Activated naive CD4-positive, alpha-beta T cell treated with Interleukin-2 at 50 U/mL for 16 hours (primary cell): ENCODE measurements around the gene GRK5.

ENCODE experiments used
- DNase-seq: peaks from one replicate; pipeline ENCODE4 v3.0.0-alpha.2; 2020

The GRK5 gene

GRCh38 chr10:119496273-119496672 lies 288.9 kb downstream of the GRK5 start:
- DNase-seq: peak; percentile 46

- no peak for DNase-seq
Observed at GRCh38 chr10:119497243-119497642, 289.9 kb downstream of the GRK5 start.

- peak; percentile 26 for DNase-seq
Observed at GRCh38 chr10:119498889-119499676, 291.7 kb downstream of the GRK5 start.

- DNase-seq: no peak
Observed at GRCh38 chr10:119499677-119500002, 292.3 kb downstream of the GRK5 start.

DNA sequence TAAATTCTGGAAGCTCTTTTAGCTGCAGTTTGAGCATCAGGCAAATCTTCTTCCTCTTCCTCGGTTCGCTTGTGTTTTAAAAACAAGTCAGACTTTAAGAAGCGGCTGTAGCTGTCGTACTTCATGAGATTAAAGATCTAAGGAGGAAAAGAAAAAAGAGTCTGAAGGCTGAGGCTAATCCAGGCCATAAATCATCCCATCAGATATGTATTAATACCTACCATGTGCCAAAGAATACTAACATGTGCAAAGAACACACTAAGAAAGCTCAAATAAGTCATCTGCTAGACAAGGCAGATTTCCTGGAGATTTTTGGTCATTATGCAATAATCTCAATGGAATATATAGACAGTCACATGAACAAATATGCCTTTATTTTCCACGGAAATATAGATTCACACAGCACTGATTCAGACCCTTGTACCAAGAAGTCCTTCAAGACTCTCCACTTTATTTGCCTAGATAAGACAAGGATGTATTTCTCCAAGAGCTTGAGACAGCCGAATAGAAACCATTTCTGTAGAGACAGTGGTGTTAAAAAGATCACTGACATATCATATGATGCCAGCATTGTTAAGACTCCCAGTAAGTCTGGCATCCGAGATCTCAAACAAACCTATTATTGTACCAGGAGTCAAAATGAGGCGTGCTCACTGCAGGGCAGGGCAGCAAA lies 292.9 kb downstream of the GRK5 start:
- DNase-seq: no peak

GRCh38 chr10:119500821-119501220 lies 293.4 kb downstream of the GRK5 start:
- DNase-seq: no peak

DNA sequence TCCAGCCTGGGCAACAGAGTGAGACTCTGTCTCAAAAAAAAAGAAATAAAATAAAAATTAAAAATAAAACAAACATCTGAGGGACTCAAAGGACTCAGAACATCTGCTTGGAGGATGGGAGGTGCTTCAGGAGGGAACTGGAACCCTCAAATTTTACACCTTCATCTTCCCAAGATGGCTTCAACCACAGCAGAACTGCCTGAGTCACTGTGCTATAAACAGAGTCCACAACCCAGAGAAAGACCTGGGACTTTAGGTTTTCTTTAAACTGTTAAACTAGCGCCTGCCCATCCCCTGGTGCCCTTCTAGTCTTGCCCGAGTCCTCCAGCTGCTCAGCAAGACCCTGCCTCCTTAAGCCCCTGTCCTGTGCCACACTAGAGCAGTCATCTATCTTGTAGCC lies 294.3 kb downstream of the GRK5 start:
- DNase-seq: peak; percentile 18

GRCh38 chr10:119502209-119502608 lies 294.8 kb downstream of the GRK5 start:
- peak; percentile 78 for DNase-seq

- DNase-seq: peak; percentile 15
Observed at GRCh38 chr10:119502618-119503155, 295.3 kb downstream of the GRK5 start.

DNA sequence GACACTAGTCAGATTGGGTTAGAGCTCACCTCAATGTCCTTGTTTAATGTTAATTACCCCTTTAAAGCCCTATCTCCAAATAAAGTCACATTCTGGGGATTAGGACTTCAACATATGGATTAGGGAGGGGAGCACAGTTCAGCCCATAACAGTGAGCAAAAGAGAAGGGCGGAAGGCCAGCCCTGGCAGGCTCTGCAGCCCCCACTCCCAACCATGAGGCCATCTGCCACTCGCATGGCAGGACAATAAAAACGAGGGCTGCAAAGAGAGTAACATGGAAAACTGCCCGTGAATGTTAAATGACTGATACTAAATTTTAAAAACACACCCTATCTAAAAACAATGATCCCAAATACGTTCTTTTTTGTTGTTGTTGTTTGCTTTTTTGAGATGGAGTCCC lies 296.4 kb downstream of the GRK5 start:
- no peak for DNase-seq

DNA sequence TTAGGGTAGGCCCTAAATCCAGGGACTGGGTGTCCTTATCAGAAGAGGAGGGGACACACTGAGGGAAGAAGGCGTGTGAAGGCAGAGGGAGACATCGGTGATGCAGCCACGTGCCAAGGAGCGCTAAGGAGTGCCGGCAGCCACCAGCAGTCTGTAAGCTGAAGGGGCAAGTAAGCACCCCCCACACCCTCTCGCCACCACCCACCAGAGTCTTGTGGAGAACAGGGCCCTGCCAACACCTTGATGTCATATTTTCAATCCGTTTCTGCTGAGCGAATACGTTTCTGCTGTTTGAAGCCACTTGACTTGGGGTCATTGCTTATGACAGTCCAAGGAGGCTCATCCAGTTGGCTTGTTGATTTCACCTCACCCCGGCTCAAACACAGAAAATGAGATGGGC lies 297.3 kb downstream of the GRK5 start:
- no peak for DNase-seq

GRCh38 chr10:119505131-119505551 lies 297.8 kb downstream of the GRK5 start:
- DNase-seq: no peak
